Spleen (tissue), 11 donors: Measurements from ENCODE around the gene SOX6. TPM values are rescaled to one million over a fixed set of nuclear protein-coding genes. Genes with fewer than 3 reads are reported as not detected.
"Not testable (repeated sequence)": the region's sequence is repeated elsewhere in the genome, so short reads cannot be mapped to it uniquely, and the experiment has no call there.

Experiments
- DNase-seq: peaks from one replicate; pipeline ENCODE4 v3.0.0-alpha.2; 2020
- H3K27ac ChIP-seq, 8 donors: fragments of 200-600 bp; sonication (generic) in 7 of 8; 1 replicate in 4 of 8; 2 replicates in 4 of 8; pipeline versions ENCODE4 v1.5.0 to v1.8.0; 2016 to 2021; ENCODE audit warnings: inconsistent platforms in 4 of 8, mild to moderate bottlenecking in 4 of 8, moderate library complexity in 1 of 8
- H3K27me3 ChIP-seq, 7 donors: fragments of 200-600 bp; sonication (generic) in 6 of 7; replicated peaks in 1 of 7; 1 replicate in 4 of 7; 2 replicates in 3 of 7; pipeline versions ENCODE4 v1.5.0 to v1.8.0; 2016 to 2021; ENCODE audit warnings: inconsistent platforms in 3 of 7, mild to moderate bottlenecking in 1 of 7
- H3K36me3 ChIP-seq, 6 donors: fragments of 200-600 bp; sonication (generic) in 5 of 6; 1 replicate in 4 of 6; 2 replicates in 2 of 6; pipeline versions ENCODE4 v1.5.0 to v1.8.0; 2016 to 2021; ENCODE audit warnings: inconsistent platforms in 2 of 6
- H3K4me1 ChIP-seq, 6 donors: fragments of 200-600 bp; sonication (generic) in 5 of 6; 1 replicate in 3 of 6; 2 replicates in 3 of 6; pipeline versions ENCODE4 v1.5.0 to v1.8.0; 2016 to 2021; ENCODE audit warnings: inconsistent platforms in 3 of 6
- H3K4me3 ChIP-seq, 8 donors: fragments of 200-600 bp; sonication (generic) in 7 of 8; 1 replicate in 4 of 8; 2 replicates in 4 of 8; pipeline versions ENCODE4 v1.5.0 to v1.8.0; 2016 to 2021; ENCODE audit warnings: inconsistent platforms in 4 of 8, mild to moderate bottlenecking in 4 of 8, moderate library complexity in 2 of 8
- H3K9me3 ChIP-seq, 8 donors: fragments of 200-600 bp; sonication (generic) in 7 of 8; 1 replicate in 4 of 8; 2 replicates in 4 of 8; pipeline versions ENCODE4 v1.5.0 to v1.8.0; 2016 to 2021; ENCODE audit warnings: inconsistent platforms in 4 of 8
- POLR2A ChIP-seq, 3 donors: fragments of 450-650 bp; IDR thresholded peaks; one replicate each; pipeline ENCODE4 v1.5.1; 2017; ENCODE audit warnings: antibody characterized with exemption in 3 of 3, mild to moderate bottlenecking in 1 of 3
- POLR2AphosphoS5 ChIP-seq, 3 donors: sonication (generic); formaldehyde crosslinking; IDR thresholded peaks; one replicate each; pipeline ENCODE4 v1.5.1; 2017; ENCODE audit warnings: antibody characterized with exemption in 3 of 3
- WGBS, 5 donors: extraction: QIAGEN DNeasy Blood & Tissue Kit in 3 of 5; methylation state at CpG; one replicate each; pipeline versions ENCODE4 v1.1.5 to v1.1.7; 2013 to 2018; 5-methylcytosine and 5-hydroxymethylcytosine counted together
- intact Hi-C: fragments of 100-400 bp; cut with DNase I; formaldehyde crosslinking; loops from one replicate; pipeline ENCODE4 v1.15.0; 2023; ENCODE audit warnings: low total_unique reads
- polyA plus RNA-seq, 3 donors: library from polyadenylated mRNA; stranded (reverse); fragments of 200-250 nt; gene quantifications; one replicate each; pipeline ENCODE4 v1.2.1, GENCODE V29; 2013
- total RNA-seq, 7 donors: library from RNA; depleted of rRNA in 3 of 7; stranded (reverse); fragments of >200 nt in 3 of 7; fragmentation: NEBNext Ultra II Directional in 4 of 7; extraction: Animal tissue kit (Norgen Biotek cat#: 25700) in 4 of 7; gene quantifications; one replicate each; pipeline versions ENCODE4 v1.1.0 to v1.2.1, GENCODE V29; 2016 to 2021
- TF ChIP-seq, protein P1 (sequence below), 11 experiments: fragments of 200-600 bp in 7 of 11; fragments of 450-650 bp in 4 of 11; sonication (generic) in 4 of 11; IDR thresholded peaks in 8 of 11; conservative IDR thresholded peaks in 3 of 11; 1 replicate in 7 of 11; 2 replicates in 4 of 11; pipeline versions ENCODE4 v1.4.0 to v1.8.0; 2016 to 2021; ENCODE audit warnings: antibody characterized with exemption in 11 of 11, inconsistent platforms in 4 of 11, mild to moderate bottlenecking in 1 of 11
- donor health status: healthy with polysubstance abuse.
- donor health status: DM: no; HTN: no; CAD: no; lungs with moderate emphysema.
- donor health status: DM: no; HTN: no; CAD: no.
- donor health status: Bipolar disorder and iron deficiency.
- donor health status: healthy.
- donor health status: DM: no; HTN: no; CAD: no.
- donor health status: DM: yes; HTN: yes; CAD: no.

Gene SOX6
- total and polyA plus RNA-seq, 10 donors, result 0.11 to 12.4 (median 3.7) TPM

DNA sequence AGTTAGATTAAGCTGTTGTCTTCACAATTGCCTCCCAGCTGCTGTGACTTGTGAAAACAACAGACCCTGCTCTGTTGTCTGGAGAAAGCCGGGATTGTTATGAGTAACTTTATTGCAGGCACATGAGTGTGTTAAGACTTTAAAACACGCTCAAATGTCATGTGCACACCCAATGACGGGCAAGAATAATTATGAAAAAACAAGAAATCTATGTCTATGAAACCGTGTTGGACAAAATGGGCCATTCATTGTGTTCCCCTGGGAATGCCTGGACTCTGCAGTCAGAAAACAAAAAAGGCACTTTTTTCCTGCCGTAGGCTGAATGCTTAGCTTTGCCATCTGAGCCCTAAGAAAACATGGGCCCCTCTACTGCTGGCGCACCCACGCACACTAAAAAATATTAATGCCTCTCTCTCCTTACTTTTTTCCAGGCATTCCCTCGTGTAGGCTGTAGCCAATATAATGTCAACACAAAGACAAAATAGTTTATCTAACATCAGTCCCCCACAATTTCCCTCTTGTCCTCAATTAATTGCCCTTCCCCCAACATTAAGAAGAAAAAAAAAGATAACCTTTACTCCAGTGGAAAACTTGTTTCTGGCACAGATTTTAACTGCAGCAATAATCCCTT, 207.9 kb downstream of the SOX6 start:
- DNase-seq, result no peak

DNA sequence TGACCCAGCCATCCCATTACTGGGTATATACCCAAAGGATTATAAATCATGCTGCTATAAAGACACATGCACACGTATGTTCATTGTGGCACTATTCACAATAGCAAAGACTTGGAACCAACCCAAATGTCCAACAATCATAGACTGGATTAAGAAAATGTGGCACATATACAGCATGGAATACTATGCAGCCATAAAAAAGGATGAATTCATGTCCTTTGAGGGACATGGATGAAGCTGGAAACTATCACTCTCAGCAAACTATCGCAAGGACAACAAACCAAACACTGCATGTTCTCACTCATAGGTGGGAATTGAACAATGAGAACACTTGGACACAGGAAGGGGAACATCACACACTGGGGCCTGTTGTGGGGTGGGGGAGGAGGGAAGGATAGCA, 209.4 kb downstream of the SOX6 start:
- H3K36me3 ChIP-seq, DNase-seq, H3K4me3 ChIP-seq, intact Hi-C loops, H3K4me1 ChIP-seq, H3K27me3 ChIP-seq, H3K27ac ChIP-seq, H3K9me3 ChIP-seq: not testable (repeated sequence)
- WGBS, 5 donors, result 79 to 100% (median 91%) methylated on average over 1 to 2 of the region's 2 CpGs

More for the DNA sequence above, 207.9 kb downstream of the SOX6 start:
- H3K4me3 ChIP-seq, result no peak overlapping the region
- H3K4me1 ChIP-seq, result peaks cover 0 to 7% (median 0%) of the 10 kb centered on the region in 6 donors
- no peaks in the 10 kb centered on the region for H3K9me3 ChIP-seq
- no peak overlapping the region for H3K27ac ChIP-seq
- TF ChIP-seq POLR2A (IDR thresholded peaks at IDR 0.05) (no peak), POLR2AphosphoS5 (IDR thresholded peaks at IDR 0.05) (no peak)
- TF ChIP-seq, protein P1, sequence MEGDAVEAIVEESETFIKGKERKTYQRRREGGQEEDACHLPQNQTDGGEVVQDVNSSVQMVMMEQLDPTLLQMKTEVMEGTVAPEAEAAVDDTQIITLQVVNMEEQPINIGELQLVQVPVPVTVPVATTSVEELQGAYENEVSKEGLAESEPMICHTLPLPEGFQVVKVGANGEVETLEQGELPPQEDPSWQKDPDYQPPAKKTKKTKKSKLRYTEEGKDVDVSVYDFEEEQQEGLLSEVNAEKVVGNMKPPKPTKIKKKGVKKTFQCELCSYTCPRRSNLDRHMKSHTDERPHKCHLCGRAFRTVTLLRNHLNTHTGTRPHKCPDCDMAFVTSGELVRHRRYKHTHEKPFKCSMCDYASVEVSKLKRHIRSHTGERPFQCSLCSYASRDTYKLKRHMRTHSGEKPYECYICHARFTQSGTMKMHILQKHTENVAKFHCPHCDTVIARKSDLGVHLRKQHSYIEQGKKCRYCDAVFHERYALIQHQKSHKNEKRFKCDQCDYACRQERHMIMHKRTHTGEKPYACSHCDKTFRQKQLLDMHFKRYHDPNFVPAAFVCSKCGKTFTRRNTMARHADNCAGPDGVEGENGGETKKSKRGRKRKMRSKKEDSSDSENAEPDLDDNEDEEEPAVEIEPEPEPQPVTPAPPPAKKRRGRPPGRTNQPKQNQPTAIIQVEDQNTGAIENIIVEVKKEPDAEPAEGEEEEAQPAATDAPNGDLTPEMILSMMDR (IDR thresholded peaks at IDR 0.05 in 8 of 11, conservative IDR thresholded peaks at IDR 0.05 in 3 of 11), result no peak
- H3K27me3 ChIP-seq, result no peaks in the 10 kb centered on the region
- WGBS, 5 donors, result 63 to 84% (median 68%) methylated on average over 8 of the region's 8 CpGs
- intact Hi-C loops, result no loop called here
- H3K36me3 ChIP-seq, result no peaks in the 10 kb centered on the region

DNA sequence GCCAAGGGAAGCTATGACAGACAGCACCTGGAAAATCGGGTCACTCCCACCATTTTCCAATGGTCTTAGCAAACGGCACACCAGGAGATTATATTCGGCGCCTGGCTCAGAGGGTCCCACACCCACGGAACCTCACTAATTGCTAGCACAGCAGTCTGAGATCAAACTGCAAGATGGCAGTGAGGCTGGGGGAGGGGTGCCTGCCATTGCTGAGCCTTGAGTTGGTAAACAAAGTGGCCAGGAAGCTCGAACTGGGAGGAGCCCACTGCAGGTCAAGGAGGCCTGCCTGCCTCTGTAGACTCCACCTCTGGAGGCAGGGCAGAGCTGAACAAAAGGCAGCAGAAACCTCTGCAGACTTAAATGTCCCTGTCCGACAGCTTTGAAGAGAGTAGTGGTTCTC, 214.7 kb downstream of the SOX6 start:
- DNase-seq, result not testable (repeated sequence)

DNA sequence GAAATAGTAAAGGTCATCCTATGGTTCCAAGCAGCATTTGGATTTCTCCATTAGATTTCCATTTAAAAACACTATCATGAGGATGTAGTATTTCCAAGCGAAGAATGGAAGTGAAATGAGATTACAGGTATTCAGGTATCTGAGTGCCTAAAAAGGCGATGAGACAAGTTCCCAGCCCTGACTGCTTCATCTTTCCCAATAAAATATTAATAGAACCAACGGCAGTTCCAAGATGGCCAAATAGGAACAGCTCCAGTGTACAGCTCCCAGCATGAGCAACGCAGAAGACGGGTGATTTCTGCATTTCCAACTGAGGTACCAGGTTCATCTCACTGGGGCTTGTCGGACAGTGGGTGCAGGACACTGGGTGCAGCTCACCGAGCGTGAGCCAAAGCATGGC, 215.2 kb downstream of the SOX6 start:
- H3K36me3 ChIP-seq, result not testable (repeated sequence)

More for the DNA sequence above, 214.7 kb downstream of the SOX6 start:
- H3K27ac ChIP-seq, H3K27me3 ChIP-seq, H3K4me1 ChIP-seq, H3K4me3 ChIP-seq, intact Hi-C loops, H3K9me3 ChIP-seq, H3K36me3 ChIP-seq: not testable (repeated sequence)
- 78 to 92% (median 90%) methylated on average over 7 of the region's 7 CpGs for WGBS, 5 donors

DNA sequence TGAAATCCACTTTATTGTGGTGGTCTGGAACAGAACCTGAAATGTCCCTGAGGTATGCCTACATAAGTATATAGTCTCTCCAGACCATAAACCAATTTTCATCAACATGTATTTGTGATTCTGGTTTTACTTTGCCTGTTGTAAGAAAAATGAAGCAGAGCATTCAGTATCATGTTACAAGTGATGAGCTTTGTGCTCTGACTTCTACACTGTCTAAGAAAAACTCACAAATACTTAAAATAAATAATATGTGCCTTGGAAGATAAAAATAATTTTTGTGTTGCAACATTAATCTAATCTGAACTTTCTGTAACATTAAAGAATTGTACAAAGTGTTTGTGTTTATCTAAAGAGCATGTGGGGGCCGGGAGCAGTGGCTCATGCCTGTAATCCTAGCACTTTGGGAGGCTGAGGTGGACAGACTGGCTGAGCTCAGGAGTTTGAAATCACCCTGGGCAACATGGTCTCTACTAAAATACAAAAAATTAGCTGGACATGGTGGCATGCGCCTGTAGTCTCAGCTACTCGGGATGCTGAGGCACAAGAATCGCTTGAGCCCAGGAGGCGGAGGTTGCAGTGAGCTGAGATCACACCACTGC, 219.5 kb downstream of the SOX6 start:
- no peak for TF ChIP-seq POLR2A (IDR thresholded peaks at IDR 0.05)
- TF ChIP-seq POLR2AphosphoS5 (IDR thresholded peaks at IDR 0.05), result no peak
- DNase-seq, result no peak
- H3K9me3 ChIP-seq, result peaks cover 0 to 32% (median 12%) of the 10 kb centered on the region in 8 donors
- intact Hi-C loops, result no loop called here
- H3K27ac ChIP-seq, result no peak overlapping the region
- 73 to 95% (median 93%) methylated on average over 5 of the region's 5 CpGs for WGBS, 5 donors
- H3K27me3 ChIP-seq, result no peaks in the 10 kb centered on the region
- no peak overlapping the region for H3K4me3 ChIP-seq
- no peaks in the 10 kb centered on the region for H3K4me1 ChIP-seq
- H3K36me3 ChIP-seq, result no peaks in the 10 kb centered on the region

More for the DNA sequence above, 215.2 kb downstream of the SOX6 start:
- H3K4me1 ChIP-seq, H3K4me3 ChIP-seq, H3K27ac ChIP-seq, DNase-seq, H3K9me3 ChIP-seq, intact Hi-C loops, H3K27me3 ChIP-seq: not testable (repeated sequence)
- 86 to 97% (median 95%) methylated on average over 8 of the region's 8 CpGs for WGBS, 5 donors

DNA sequence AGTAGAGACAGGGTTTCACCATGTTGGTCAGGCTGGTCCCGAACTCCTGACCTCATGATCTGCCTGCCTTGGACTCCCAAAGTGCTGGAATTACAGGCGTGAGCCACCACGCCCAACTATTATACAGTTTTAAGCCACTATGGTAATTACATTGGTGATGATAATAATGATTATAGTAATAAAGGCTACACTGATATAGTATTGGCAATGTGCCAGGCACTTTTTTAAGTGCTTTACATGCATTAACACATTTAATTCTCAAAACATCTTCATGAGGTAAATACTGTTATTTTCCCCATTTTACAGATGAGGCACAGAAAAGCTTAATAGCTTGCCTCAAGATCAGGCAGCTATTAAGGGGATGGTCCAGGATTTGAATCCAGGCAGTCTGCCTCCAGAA, 222.5 kb downstream of the SOX6 start:
- intact Hi-C loops, result no loop called here
- no peak for DNase-seq
- 79 to 89% (median 87%) methylated on average over 3 of the region's 3 CpGs for WGBS, 5 donors
- Histone ChIP-seq H3K9me3 (peaks cover 0 to 35% (median 13%) of the 10 kb centered on the region in 8 donors), H3K4me3 (no peak overlapping the region), H3K27ac (no peak overlapping the region), H3K27me3 (no peaks in the 10 kb centered on the region), H3K36me3 (no peaks in the 10 kb centered on the region), H3K4me1 (no peaks in the 10 kb centered on the region)
- TF ChIP-seq, protein P1 (IDR thresholded peaks at IDR 0.05 in 8 of 11, conservative IDR thresholded peaks at IDR 0.05 in 3 of 11), result no peak
- TF ChIP-seq POLR2AphosphoS5 (IDR thresholded peaks at IDR 0.05) (no peak), POLR2A (IDR thresholded peaks at IDR 0.05) (no peak)
